BE2C (cell line): ENCODE data around the gene RNMT.

Source experiments
- DNase-seq: peaks from one replicate; pipeline ENCODE4 v3.0.0-alpha.2; 2020
- H3K27me3 ChIP-seq: fragments of 250-450 bp; sonication (Bioruptor Pico); 2 replicates; pipeline ENCODE4 v1.5.1; 2020; ENCODE audit warnings: mild to moderate bottlenecking
- H3K36me3 ChIP-seq: fragments of 250-450 bp; sonication (Bioruptor Pico); 2 replicates; pipeline ENCODE4 v1.5.1; 2020; ENCODE audit warnings: mild to moderate bottlenecking
- H3K4me1 ChIP-seq: fragments of 250-450 bp; sonication (Bioruptor Pico); 2 replicates; pipeline ENCODE4 v1.5.1; 2020
- H3K4me3 ChIP-seq: 2 replicates; pipeline ENCODE4 v1.5.1; 2011; ENCODE audit warnings: low read depth, low read length
- H3K9me3 ChIP-seq: fragments of 250-450 bp; sonication (Bioruptor Pico); 2 replicates; pipeline ENCODE4 v1.5.1; 2020
- CTCF ChIP-seq: IDR thresholded peaks from 2 replicates; pipeline ENCODE4 v1.5.1; 2012; ENCODE audit warnings: mild to moderate bottlenecking, low read depth, low read length

The RNMT gene

DNA sequence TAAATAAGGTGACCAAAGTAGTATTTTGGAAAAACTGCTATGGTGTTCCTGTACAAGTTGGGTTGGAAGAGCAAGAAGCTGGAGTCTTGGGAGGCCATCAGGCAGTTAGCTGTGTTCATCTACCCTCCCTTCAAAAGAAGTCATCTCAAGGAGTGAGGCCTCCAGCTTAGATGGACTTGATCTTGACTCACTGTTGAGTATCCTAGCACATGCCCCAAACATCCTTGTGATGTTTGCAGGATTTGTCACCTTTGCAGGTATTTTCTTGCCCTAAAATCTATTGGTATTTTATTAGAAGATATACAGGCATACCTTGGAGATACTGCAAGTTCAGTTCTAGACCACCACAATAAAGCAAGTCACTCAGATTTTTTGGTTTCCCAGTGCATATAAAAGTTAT, 30.2 kb downstream of the RNMT start:
- no peak for TF ChIP-seq CTCF
- no peaks in the 10 kb centered on the region for H3K27me3 ChIP-seq
- no peak overlapping the region for H3K4me3 ChIP-seq
- DNase-seq: no peak
- H3K36me3 ChIP-seq: peaks cover 4% of the 10 kb centered on the region; the same call in 1 of the 2 replicates
- no peaks in the 10 kb centered on the region for H3K9me3 ChIP-seq
- no peaks in the 10 kb centered on the region for H3K4me1 ChIP-seq

GRCh38 chr18:13758622-13759021, 32.1 kb downstream of the RNMT start:
- Histone ChIP-seq H3K4me3 (no peak overlapping the region), H3K27me3 (no peaks in the 10 kb centered on the region), H3K4me1 (no peaks in the 10 kb centered on the region), H3K9me3 (no peaks in the 10 kb centered on the region), H3K36me3 (peaks cover 4% of the 10 kb centered on the region; the same call in 1 of the 2 replicates)
- no peak for DNase-seq
- TF ChIP-seq CTCF: no peak

DNA sequence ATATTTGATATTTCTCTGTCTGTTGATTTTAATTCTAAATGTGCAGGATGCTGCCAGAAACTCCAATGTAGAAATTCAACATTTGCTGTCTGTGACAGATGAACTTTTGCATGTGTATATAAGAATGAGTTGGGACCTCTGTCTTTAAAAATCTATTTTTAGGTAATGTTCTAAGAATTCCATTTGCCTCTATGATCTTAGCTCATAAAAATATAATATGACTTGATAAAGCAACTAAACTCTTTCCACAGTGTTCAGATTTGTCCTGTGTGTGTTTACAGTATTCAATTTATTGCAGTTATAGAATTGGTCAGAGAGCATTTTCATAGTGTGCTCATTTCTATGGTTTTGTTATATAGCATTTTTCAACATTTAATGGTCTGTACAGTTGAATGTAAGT, 33.6 kb downstream of the RNMT start:
- no peaks in the 10 kb centered on the region for H3K27me3 ChIP-seq
- no peak for DNase-seq
- no peaks in the 10 kb centered on the region for H3K9me3 ChIP-seq
- H3K4me1 ChIP-seq: no peaks in the 10 kb centered on the region
- no peak for TF ChIP-seq CTCF
- H3K36me3 ChIP-seq: no peaks in the 10 kb centered on the region; the same call in 1 of the 2 replicates
- no peak overlapping the region for H3K4me3 ChIP-seq

DNA sequence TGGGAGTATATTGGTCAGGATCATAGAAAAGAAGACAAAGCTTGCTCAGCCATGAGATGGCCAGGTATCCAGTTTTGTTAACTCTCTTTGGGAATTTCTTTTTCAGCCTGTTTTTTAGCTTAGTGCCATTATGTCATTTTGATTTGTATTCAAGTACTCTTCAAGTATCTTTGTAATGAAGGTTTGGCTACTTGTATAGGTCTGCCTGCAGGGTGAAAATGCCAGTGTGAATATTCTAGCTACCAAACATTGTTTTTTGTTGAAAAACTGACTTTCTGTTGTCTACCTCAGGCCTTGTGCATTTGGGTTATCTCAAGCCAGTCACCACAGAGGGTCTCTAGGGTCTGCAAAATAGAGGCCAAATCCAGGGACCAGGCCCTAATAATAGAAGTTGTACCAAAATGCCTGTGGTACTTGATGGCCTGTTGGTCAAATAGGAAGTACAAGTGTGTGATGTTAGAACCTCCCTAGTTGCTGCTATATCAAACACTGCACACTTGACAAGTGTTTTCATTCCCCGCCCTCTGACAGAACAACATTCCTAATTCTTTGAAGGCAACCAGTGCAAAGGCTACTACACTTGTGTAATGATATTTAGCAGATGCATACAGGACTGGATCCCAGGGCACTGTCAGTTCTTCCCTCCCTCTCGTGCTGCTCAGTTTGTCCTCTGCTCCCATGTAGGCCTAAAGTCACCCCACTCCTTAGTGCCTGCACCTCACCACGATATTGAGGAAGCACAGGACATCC, 36.4 kb downstream of the RNMT start:
- no peaks in the 10 kb centered on the region for H3K27me3 ChIP-seq
- H3K4me1 ChIP-seq: no peaks in the 10 kb centered on the region
- no peaks in the 10 kb centered on the region for H3K9me3 ChIP-seq
- no peak for TF ChIP-seq CTCF
- H3K4me3 ChIP-seq: no peak overlapping the region
- DNase-seq: no peak
- no peaks in the 10 kb centered on the region for H3K36me3 ChIP-seq

DNA sequence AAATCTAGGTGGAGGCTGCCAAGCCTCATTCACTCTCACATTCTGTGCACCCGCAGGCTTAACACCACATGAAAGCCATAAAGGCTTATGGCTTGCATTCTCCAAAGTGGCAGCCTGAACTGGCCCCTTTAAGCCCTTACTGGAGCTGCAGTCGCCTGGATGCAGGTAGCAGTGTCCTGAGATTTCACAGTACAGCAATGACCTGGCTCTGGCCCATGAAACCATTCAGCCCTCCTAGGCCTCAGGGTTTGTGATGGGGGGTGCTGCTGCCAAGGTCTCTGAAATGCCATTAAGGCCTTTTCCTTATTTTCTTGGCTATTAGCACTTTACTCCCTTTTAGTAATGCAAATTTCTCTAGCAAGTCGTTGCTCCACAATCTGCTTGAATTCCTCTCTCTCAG, 48.6 kb downstream of the RNMT start:
- no peak for TF ChIP-seq CTCF
- Histone ChIP-seq H3K36me3 (no peaks in the 10 kb centered on the region), H3K9me3 (no peaks in the 10 kb centered on the region), H3K4me1 (no peaks in the 10 kb centered on the region), H3K27me3 (no peaks in the 10 kb centered on the region), H3K4me3 (no peak overlapping the region)
- DNase-seq: no peak

DNA sequence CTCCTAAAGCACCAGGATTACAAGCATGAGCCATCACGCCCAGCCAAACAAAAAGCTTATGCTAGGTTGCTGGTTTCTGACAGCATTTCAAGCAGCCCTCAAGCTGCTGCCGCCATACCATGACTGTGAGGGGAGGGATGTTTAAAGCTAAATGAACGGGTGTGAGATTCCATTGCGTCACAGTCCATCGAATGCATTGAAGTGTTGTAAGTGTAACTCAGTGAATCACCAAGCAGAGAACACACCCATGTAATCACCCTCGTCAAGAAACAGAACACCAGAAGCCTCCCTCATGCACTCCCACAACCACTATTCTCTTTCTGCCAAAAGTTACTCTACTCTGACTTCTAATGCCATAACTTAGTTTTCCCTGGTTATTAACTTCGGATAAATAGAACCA, 64.7 kb downstream of the RNMT start:
- Histone ChIP-seq H3K4me3 (no peak overlapping the region), H3K9me3 (no peaks in the 10 kb centered on the region), H3K4me1 (no peaks in the 10 kb centered on the region), H3K27me3 (no peaks in the 10 kb centered on the region), H3K36me3 (no peaks in the 10 kb centered on the region)
- DNase-seq: no peak
- TF ChIP-seq CTCF: no peak
